DLD1 (cell line): ENCODE data around the gene ZCCHC24.

Source experiments
- in situ Hi-C: cut with HindIII; loops from 2 replicates; pipeline ENCODE4 v1.10.0; 2017; ENCODE audit warnings: low sequenced_read_pairs

Gene ZCCHC24

GRCh38 chr10:79417266-79417665, 28.2 kb downstream of the ZCCHC24 start:
- in situ Hi-C loops, result no loop called here

- in situ Hi-C loops, result no loop called here
These were observed 28.7 kb downstream of the ZCCHC24 start for GRCh38 chr10:79416578-79417255.

- in situ Hi-C loops, result no loop called here
These were observed 29.5 kb downstream of the ZCCHC24 start for GRCh38 chr10:79415736-79416577.

GRCh38 chr10:79414714-79415113, 30.7 kb downstream of the ZCCHC24 start:
- in situ Hi-C loops, result no loop called here

- in situ Hi-C loops, result no loop called here
These were observed 32.2 kb downstream of the ZCCHC24 start for GRCh38 chr10:79413196-79413595.

- in situ Hi-C loops, result no loop called here
These were observed 32.9 kb downstream of the ZCCHC24 start for GRCh38 chr10:79412516-79412915.

- in situ Hi-C loops, result no loop called here
These were observed 33.6 kb downstream of the ZCCHC24 start for GRCh38 chr10:79411546-79412495.

GRCh38 chr10:79410315-79411094, 34.9 kb downstream of the ZCCHC24 start:
- in situ Hi-C loops, result no loop called here

GRCh38 chr10:79409726-79410085, 35.7 kb downstream of the ZCCHC24 start:
- in situ Hi-C loops, result no loop called here

GRCh38 chr10:79409038-79409725, 36.2 kb downstream of the ZCCHC24 start:
- in situ Hi-C loops, result no loop called here

- in situ Hi-C loops, result no loop called here
These were observed 37.3 kb downstream of the ZCCHC24 start for GRCh38 chr10:79407811-79408795.

- in situ Hi-C loops, result no loop called here
These were observed 38.0 kb downstream of the ZCCHC24 start for GRCh38 chr10:79407423-79407796.

GRCh38 chr10:79406683-79407422, 38.6 kb downstream of the ZCCHC24 start:
- in situ Hi-C loops, result no loop called here

- in situ Hi-C loops, result no loop called here
These were observed 39.4 kb downstream of the ZCCHC24 start for GRCh38 chr10:79405995-79406515.

GRCh38 chr10:79405221-79405994, 40.0 kb downstream of the ZCCHC24 start:
- in situ Hi-C loops, result no loop called here

- in situ Hi-C loops, result no loop called here
These were observed 40.7 kb downstream of the ZCCHC24 start for GRCh38 chr10:79404690-79405131.

GRCh38 chr10:79404231-79404609, 41.2 kb downstream of the ZCCHC24 start:
- in situ Hi-C loops, result no loop called here
